Neural progenitor cell (in vitro differentiated cells): Measurements from ENCODE around the gene FARS2. TPM values are rescaled to one million over a fixed set of nuclear protein-coding genes. Genes with fewer than 3 reads are reported as not detected.

Source experiments
- DNase-seq: peaks from one replicate; pipeline ENCODE4 v3.0.0-alpha.2; 2016; ENCODE audit warnings: low spot score
- H2AFZ ChIP-seq: fragments of 200-600 bp; sonication (generic); replicated peaks from 2 replicates; pipeline ENCODE4 v1.6.1; 2016; ENCODE audit warnings: antibody characterized with exemption
- H3F3A ChIP-seq: fragments of 200-600 bp; sonication (generic); 2 replicates; pipeline ENCODE4 v1.6.1; 2016; ENCODE audit warnings: antibody characterized with exemption, low read depth
- H3K27ac ChIP-seq: fragments of 200-600 bp; sonication (generic); 2 replicates; pipeline ENCODE4 v1.5.1; 2016; ENCODE audit warnings: mild to moderate bottlenecking
- H3K27me3 ChIP-seq: fragments of 200-600 bp; sonication (generic); 2 replicates; pipeline ENCODE4 v1.6.1; 2016; ENCODE audit warnings: mild to moderate bottlenecking, moderate library complexity
- H3K36me3 ChIP-seq: fragments of 200-600 bp; sonication (generic); 2 replicates; pipeline ENCODE4 v1.5.1; 2016
- H3K4me1 ChIP-seq: fragments of 200-600 bp; sonication (generic); 2 replicates; pipeline ENCODE4 v1.6.1; 2016; ENCODE audit warnings: mixed run types
- H3K4me2 ChIP-seq: fragments of 200-600 bp; sonication (generic); 2 replicates; pipeline ENCODE4 v1.6.1; 2016
- H3K4me3 ChIP-seq: fragments of 200-600 bp; sonication (generic); 2 replicates; pipeline ENCODE4 v1.5.1; 2016
- H3K79me2 ChIP-seq: fragments of 200-600 bp; sonication (generic); 2 replicates; pipeline ENCODE4 v1.6.1; 2016; ENCODE audit warnings: low read depth
- H3K9ac ChIP-seq: fragments of 200-600 bp; sonication (generic); 2 replicates; pipeline ENCODE4 v1.6.1; 2016
- H3K9me3 ChIP-seq: fragments of 200-600 bp; sonication (generic); 2 replicates; pipeline ENCODE4 v1.5.1; 2016; ENCODE audit warnings: low read depth
- H4K20me1 ChIP-seq: fragments of 200-600 bp; sonication (generic); 2 replicates; pipeline ENCODE4 v1.6.1; 2016; ENCODE audit warnings: low read depth
- H3K27ac Mint-ChIP-seq: 3 replicates; pipeline ENCODE4 v1.8.0; 2021; ENCODE audit warnings: mixed read lengths
- H3K27me3 Mint-ChIP-seq: 2 replicates; pipeline ENCODE4 v1.8.0; 2022; ENCODE audit warnings: low read depth, mild to moderate bottlenecking, inconsistent platforms, moderate library complexity, mixed read lengths; ENCODE audit not compliant: insufficient read depth
- H3K36me3 Mint-ChIP-seq: 3 replicates; pipeline ENCODE4 v1.8.0; 2021; ENCODE audit warnings: mixed read lengths
- H3K4me1 Mint-ChIP-seq: 3 replicates; pipeline ENCODE4 v1.8.0; 2021; ENCODE audit warnings: mixed read lengths
- H3K4me3 Mint-ChIP-seq: 3 replicates; pipeline ENCODE4 v1.8.0; 2021; ENCODE audit warnings: mild to moderate bottlenecking, moderate library complexity, mixed read lengths
- H3K9me3 Mint-ChIP-seq: 3 replicates; pipeline ENCODE4 v1.8.0; 2020; ENCODE audit warnings: mixed read lengths
- EZH2 ChIP-seq: fragments of 200-600 bp; sonication (generic); IDR thresholded peaks from 2 replicates; pipeline ENCODE4 v1.6.1; 2017; ENCODE audit warnings: antibody characterized with exemption, mild to moderate bottlenecking, moderate library complexity
- EZH2phosphoT487 ChIP-seq: fragments of 200-600 bp; sonication (generic); IDR thresholded peaks from 2 replicates; pipeline ENCODE4 v1.6.1; 2017; ENCODE audit warnings: antibody characterized with exemption
- total RNA-seq: library from RNA; depleted of rRNA; stranded (reverse); fragments of >200 nt; gene quantifications from 2 replicates; pipeline ENCODE4 v1.2.3, GENCODE V29; 2015; ENCODE audit warnings: low replicate concordance
- TF ChIP-seq, protein P1 (sequence below): fragments of 200-600 bp; sonication (generic); IDR thresholded peaks from 2 replicates; pipeline ENCODE4 v1.5.1; 2017; ENCODE audit warnings: antibody characterized with exemption, mild to moderate bottlenecking

The FARS2 gene
- total RNA-seq, 1 donor from 2014 or later = 10.8 TPM

- no peaks in the 10 kb centered on the region for H3K36me3 ChIP-seq
- no peaks in the 10 kb centered on the region for H4K20me1 ChIP-seq
- no peaks in the 10 kb centered on the region for H3F3A ChIP-seq
- no peaks in the 10 kb centered on the region for H3K27me3 Mint-ChIP-seq
- no peak overlapping the region for H3K9ac ChIP-seq
- H3K27ac ChIP-seq = no peak overlapping the region
- H3K4me1 ChIP-seq = no peaks in the 10 kb centered on the region
- no peak overlapping the region for H2AFZ ChIP-seq
- no peak for DNase-seq
- H3K27me3 ChIP-seq = no peaks in the 10 kb centered on the region
- H3K27ac Mint-ChIP-seq = no peak overlapping the region
- H3K4me2 ChIP-seq = no peak overlapping the region
- H3K9me3 Mint-ChIP-seq = peaks cover 3% of the 10 kb centered on the region
- peaks cover 5% of the 10 kb centered on the region for H3K36me3 Mint-ChIP-seq
- no peak overlapping the region for H3K4me3 ChIP-seq
- no peak overlapping the region for H3K4me3 Mint-ChIP-seq
- no peaks in the 10 kb centered on the region for H3K9me3 ChIP-seq
- H3K79me2 ChIP-seq = no peaks in the 10 kb centered on the region
- H3K4me1 Mint-ChIP-seq = no peaks in the 10 kb centered on the region
- no peak for TF ChIP-seq EZH2
- TF ChIP-seq EZH2phosphoT487 = no peak
- TF ChIP-seq, protein P1, sequence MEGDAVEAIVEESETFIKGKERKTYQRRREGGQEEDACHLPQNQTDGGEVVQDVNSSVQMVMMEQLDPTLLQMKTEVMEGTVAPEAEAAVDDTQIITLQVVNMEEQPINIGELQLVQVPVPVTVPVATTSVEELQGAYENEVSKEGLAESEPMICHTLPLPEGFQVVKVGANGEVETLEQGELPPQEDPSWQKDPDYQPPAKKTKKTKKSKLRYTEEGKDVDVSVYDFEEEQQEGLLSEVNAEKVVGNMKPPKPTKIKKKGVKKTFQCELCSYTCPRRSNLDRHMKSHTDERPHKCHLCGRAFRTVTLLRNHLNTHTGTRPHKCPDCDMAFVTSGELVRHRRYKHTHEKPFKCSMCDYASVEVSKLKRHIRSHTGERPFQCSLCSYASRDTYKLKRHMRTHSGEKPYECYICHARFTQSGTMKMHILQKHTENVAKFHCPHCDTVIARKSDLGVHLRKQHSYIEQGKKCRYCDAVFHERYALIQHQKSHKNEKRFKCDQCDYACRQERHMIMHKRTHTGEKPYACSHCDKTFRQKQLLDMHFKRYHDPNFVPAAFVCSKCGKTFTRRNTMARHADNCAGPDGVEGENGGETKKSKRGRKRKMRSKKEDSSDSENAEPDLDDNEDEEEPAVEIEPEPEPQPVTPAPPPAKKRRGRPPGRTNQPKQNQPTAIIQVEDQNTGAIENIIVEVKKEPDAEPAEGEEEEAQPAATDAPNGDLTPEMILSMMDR = no peak
Observed at GRCh38 chr6:5335020-5335419, 73.7 kb downstream of the FARS2 start.

DNA sequence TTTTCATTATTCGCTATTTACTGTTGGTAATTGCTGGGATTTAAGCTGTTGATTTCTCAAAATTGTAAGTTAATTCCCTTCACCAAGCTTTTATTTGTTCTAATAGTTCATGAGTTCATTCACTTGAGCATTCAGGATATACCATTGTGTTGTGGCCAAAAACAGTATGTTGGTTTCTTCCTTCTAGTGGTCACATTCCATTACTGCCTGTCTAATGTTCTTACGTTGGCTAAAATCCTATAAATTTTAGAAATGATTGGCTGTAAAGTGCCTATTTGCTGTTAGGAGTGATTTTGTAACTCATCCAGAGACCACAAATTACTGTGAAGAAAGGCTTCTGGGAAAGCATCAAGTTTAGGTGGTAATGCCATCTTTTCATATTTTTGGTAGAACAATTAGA, 76.3 kb downstream of the FARS2 start:
- Histone ChIP-seq H3K4me1 (no peaks in the 10 kb centered on the region), H3F3A (no peaks in the 10 kb centered on the region), H3K4me3 (no peak overlapping the region), H4K20me1 (no peaks in the 10 kb centered on the region), H3K27me3 (no peaks in the 10 kb centered on the region), H3K4me2 (no peak overlapping the region), H3K27ac (no peak overlapping the region), H3K36me3 (no peaks in the 10 kb centered on the region), H3K9me3 (no peaks in the 10 kb centered on the region), H3K9ac (no peak overlapping the region), H3K79me2 (no peaks in the 10 kb centered on the region), H2AFZ (no peak overlapping the region)
- Mint-ChIP-seq H3K4me1 (no peaks in the 10 kb centered on the region), H3K36me3 (no peaks in the 10 kb centered on the region), H3K4me3 (no peak overlapping the region), H3K27ac (no peak overlapping the region), H3K9me3 (no peaks in the 10 kb centered on the region), H3K27me3 (peaks cover 2% of the 10 kb centered on the region)
- DNase-seq = no peak
- no peak for TF ChIP-seq EZH2phosphoT487
- TF ChIP-seq, protein P1 = no peak
- TF ChIP-seq EZH2 = no peak

- H3K27ac Mint-ChIP-seq = no peak overlapping the region
- Histone ChIP-seq H3F3A (no peaks in the 10 kb centered on the region), H3K4me3 (no peak overlapping the region), H3K4me2 (no peak overlapping the region), H3K27me3 (no peaks in the 10 kb centered on the region), H3K9me3 (no peaks in the 10 kb centered on the region), H3K4me1 (no peaks in the 10 kb centered on the region), H3K27ac (no peak overlapping the region), H3K79me2 (no peaks in the 10 kb centered on the region), H3K9ac (no peak overlapping the region), H4K20me1 (no peaks in the 10 kb centered on the region), H3K36me3 (no peaks in the 10 kb centered on the region), H2AFZ (no peak overlapping the region)
- DNase-seq = no peak
- H3K4me1 Mint-ChIP-seq = no peaks in the 10 kb centered on the region
- H3K36me3 Mint-ChIP-seq = no peaks in the 10 kb centered on the region
- H3K27me3 Mint-ChIP-seq = peaks cover 2% of the 10 kb centered on the region
- H3K9me3 Mint-ChIP-seq = no peaks in the 10 kb centered on the region
- TF ChIP-seq, protein P1 = no peak
- no peak for TF ChIP-seq EZH2
- no peak for TF ChIP-seq EZH2phosphoT487
- no peak overlapping the region for H3K4me3 Mint-ChIP-seq
Observed at GRCh38 chr6:5338177-5338960, 77.1 kb downstream of the FARS2 start.
